Calu3 (cell line): Measurements from ENCODE around the gene GFRA1. TPM values are rescaled to one million over a fixed set of nuclear protein-coding genes. Genes with fewer than 3 reads are reported as not detected.

Experiments
- BruUV-seq: library from RNA; stranded (reverse); fragments of 400-500 nt; replicated peaks from 2 replicates; lab custom pipeline; 2021; lab: Mats Ljungman, UMichigan
- CTCF ChIA-PET: fragments of 300-600 bp; sonication (Branson Sonifier 250); formaldehyde crosslinking; loops from one replicate; lab custom pipeline; 2022; ENCODE audit warnings: antibody characterized with exemption; lab: Charles Lee
- DNase-seq: peaks from one replicate; pipeline ENCODE4 v3.0.0; 2022
- H3K27ac Mint-ChIP-seq: one replicate; pipeline ENCODE4 v1.8.0; 2022; ENCODE audit warnings: mixed read lengths; ENCODE audit not compliant: unreplicated experiment
- H3K27me3 Mint-ChIP-seq: one replicate; pipeline ENCODE4 v1.8.0; 2022; ENCODE audit warnings: mixed read lengths; ENCODE audit not compliant: unreplicated experiment
- H3K36me3 Mint-ChIP-seq: one replicate; pipeline ENCODE4 v1.8.0; 2022; ENCODE audit warnings: mild to moderate bottlenecking, moderate library complexity, mixed read lengths; ENCODE audit not compliant: insufficient read depth, unreplicated experiment
- H3K4me1 Mint-ChIP-seq: one replicate; pipeline ENCODE4 v1.8.0; 2022; ENCODE audit warnings: mild to moderate bottlenecking, low read depth, mixed read lengths; ENCODE audit not compliant: unreplicated experiment
- H3K4me3 Mint-ChIP-seq: one replicate; pipeline ENCODE4 v1.8.0; 2022; ENCODE audit warnings: mild to moderate bottlenecking, low read depth, moderate library complexity, mixed read lengths; ENCODE audit not compliant: unreplicated experiment
- H3K9me3 Mint-ChIP-seq: one replicate; pipeline ENCODE4 v1.8.0; 2022; ENCODE audit warnings: low read depth, mixed read lengths; ENCODE audit not compliant: unreplicated experiment
- CTCF ChIP-seq: fragments of 200-600 bp; IDR thresholded peaks from one replicate; pipeline ENCODE4 v1.8.0; 2022; ENCODE audit warnings: antibody characterized with exemption; ENCODE audit not compliant: unreplicated experiment
- intact Hi-C: fragments of 100-400 bp; cut with micrococcal nuclease; formaldehyde crosslinking; loops from one replicate; pipeline ENCODE4 v1.10.0; 2022; ENCODE audit not compliant: unreplicated experiment
- total RNA-seq: library from RNA; stranded (reverse); gene quantifications from 2 replicates; pipeline ENCODE4 v1.2.3, GENCODE V29; 2022

GFRA1 gene
- total RNA-seq, 1 experiment from 2014 or later: not detected

GRCh38 chr10:116254422-116255155 is 18.4 kb downstream of the GFRA1 start:
- no peak overlapping the region for H3K27ac Mint-ChIP-seq
- intact Hi-C loops: no loop called here
- H3K9me3 Mint-ChIP-seq: peaks cover 2% of the 10 kb centered on the region
- H3K27me3 Mint-ChIP-seq: no peaks in the 10 kb centered on the region
- no peaks in the 10 kb centered on the region for H3K4me1 Mint-ChIP-seq
- peaks cover 5% of the 10 kb centered on the region for H3K36me3 Mint-ChIP-seq
- DNase-seq: no peak
- CTCF ChIA-PET: no interaction called here
- H3K4me3 Mint-ChIP-seq: no peak overlapping the region
- TF ChIP-seq CTCF: no peak
- no TSS peak for BruUV-seq

GRCh38 chr10:116253716-116254115 is 19.3 kb downstream of the GFRA1 start:
- Mint-ChIP-seq H3K36me3 (peaks cover 5% of the 10 kb centered on the region), H3K27me3 (no peaks in the 10 kb centered on the region), H3K4me3 (no peak overlapping the region), H3K27ac (no peak overlapping the region), H3K9me3 (peaks cover 2% of the 10 kb centered on the region), H3K4me1 (no peaks in the 10 kb centered on the region)
- BruUV-seq: no TSS peak
- no peak for DNase-seq
- intact Hi-C loops: no loop called here
- TF ChIP-seq CTCF: no peak
- CTCF ChIA-PET: no interaction called here

- peaks cover 5% of the 10 kb centered on the region for H3K9me3 Mint-ChIP-seq
- intact Hi-C loops: no loop called here
- H3K36me3 Mint-ChIP-seq: peaks cover 5% of the 10 kb centered on the region
- CTCF ChIA-PET: no interaction called here
- H3K4me1 Mint-ChIP-seq: no peaks in the 10 kb centered on the region
- H3K4me3 Mint-ChIP-seq: no peak overlapping the region
- H3K27ac Mint-ChIP-seq: no peak overlapping the region
- TF ChIP-seq CTCF: no peak
- DNase-seq: no peak
- BruUV-seq: no TSS peak
- peaks cover 5% of the 10 kb centered on the region for H3K27me3 Mint-ChIP-seq
Observed at GRCh38 chr10:116251602-116252395, 21.2 kb downstream of the GFRA1 start.

GRCh38 chr10:116247691-116248090 is 25.3 kb downstream of the GFRA1 start:
- no peaks in the 10 kb centered on the region for H3K4me1 Mint-ChIP-seq
- H3K36me3 Mint-ChIP-seq: peaks cover 5% of the 10 kb centered on the region
- TF ChIP-seq CTCF: no peak
- intact Hi-C loops: no loop called here
- no peak for DNase-seq
- no peak overlapping the region for H3K27ac Mint-ChIP-seq
- H3K4me3 Mint-ChIP-seq: no peak overlapping the region
- BruUV-seq: no TSS peak
- CTCF ChIA-PET: no interaction called here
- peaks cover 5% of the 10 kb centered on the region for H3K9me3 Mint-ChIP-seq
- H3K27me3 Mint-ChIP-seq: peaks cover 12% of the 10 kb centered on the region
